Activated T-helper 9 cell treated with anti-CD3 and anti-CD28 coated beads, Interleukin-2, amount 50 U/mL, for 16 hours (primary cell): ENCODE measurements around the gene AFF2.
"Not testable (repeated sequence)": the region's sequence is repeated elsewhere in the genome, so short reads cannot be mapped to it uniquely, and the experiment has no call there.

Experiments
- DNase-seq: peaks from one replicate; pipeline ENCODE4 v3.0.0-alpha.2; 2020; ENCODE audit warnings: low read depth

Gene AFF2

GRCh38 chrX:148856505-148856904 is 356.1 kb downstream of the AFF2 start:
- no peak for DNase-seq

DNA sequence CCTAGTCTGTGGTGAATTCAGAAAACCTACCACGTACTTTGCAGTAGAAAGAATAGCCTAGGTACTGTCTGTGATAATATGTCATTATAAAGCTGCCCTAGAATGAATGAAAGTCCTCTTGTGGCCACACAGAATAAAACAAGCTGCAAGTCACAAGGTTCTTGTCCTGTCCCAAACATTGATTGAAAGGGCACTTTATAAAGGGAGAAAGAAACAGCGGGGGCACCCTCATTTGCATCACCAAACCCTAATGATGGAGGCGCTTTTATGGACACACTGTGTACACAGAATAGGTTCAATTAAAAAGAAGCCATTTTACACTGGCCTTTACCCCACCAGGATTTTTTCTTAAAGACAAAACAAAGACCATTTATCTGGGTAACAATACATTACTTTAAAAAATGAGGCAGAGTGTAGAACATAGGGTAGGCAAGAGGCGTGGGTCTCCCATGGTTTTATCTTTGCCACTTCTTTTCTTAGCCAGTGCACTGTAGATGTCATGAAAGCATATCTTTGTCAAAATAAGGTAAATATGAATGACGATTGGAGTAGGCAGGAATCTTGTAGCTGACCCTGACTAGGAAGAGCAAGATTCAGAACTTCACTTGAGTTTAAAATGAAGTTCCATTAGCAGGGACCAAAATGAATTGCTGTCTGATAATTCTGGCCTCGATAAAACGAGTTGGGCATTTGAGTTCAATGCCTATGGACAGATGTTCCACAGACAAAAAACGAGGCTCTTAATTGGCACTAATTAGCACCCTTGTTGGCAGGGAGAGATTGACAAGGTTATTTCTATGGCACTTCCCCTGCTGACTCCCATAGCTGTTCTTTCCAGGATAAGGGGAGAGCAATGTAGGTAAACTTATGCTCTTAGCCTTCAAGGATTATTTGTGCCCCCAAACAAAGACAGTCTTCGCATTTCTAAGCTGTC is 365.1 kb downstream of the AFF2 start:
- DNase-seq = no peak

GRCh38 chrX:148867596-148867995 is 367.2 kb downstream of the AFF2 start:
- no peak for DNase-seq

DNA sequence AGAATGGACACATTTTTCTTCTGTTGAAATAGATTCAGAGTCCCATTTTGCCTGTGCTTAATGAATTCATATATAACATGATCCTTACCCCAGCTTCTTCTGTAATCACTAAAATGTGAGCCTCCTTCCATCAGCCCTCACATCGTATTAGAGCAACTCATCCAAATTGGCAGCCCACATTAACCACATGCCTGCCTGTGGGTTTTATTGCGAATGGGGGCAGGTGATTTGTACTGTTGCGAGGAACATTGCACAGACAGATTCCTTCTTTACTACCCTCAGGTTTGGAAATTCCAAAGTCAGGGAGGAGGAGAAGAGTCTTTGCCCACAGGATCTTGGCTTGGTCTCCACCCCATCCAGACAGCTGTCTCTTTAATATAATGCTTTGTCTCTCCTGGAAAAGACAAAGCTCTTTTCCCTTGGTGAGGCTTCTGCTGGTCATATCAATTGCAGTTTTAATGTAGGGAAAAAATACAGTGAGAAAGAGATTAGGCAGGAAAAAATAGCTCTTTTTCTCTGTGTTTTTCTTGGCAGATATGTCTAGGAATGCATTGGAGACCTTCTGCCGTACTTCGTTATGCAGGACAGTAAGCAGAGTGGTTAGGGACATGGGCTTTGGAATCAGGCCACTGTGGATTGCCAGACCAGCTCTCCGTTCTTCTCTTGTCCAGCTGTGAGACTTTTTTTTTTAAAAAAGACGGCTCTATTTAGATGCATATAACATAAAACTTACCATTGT is 371.2 kb downstream of the AFF2 start:
- DNase-seq = no peak

DNA sequence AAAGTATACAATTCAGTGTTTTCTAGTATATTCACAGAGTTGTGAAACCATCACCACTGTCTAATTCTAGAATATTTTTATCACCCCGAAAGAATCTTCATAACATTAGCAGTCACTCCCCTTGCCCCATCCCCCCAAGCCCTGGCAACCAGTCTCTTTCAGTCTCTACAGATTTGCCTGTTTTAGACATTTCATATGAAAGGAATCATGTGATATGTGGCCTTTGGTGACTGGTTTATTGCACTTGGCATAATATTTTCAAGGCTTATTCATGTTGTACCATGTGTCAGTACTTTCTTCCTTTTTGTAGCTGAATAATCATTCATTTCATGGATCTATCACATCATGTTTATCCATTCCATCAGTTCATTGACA is 371.7 kb downstream of the AFF2 start:
- no peak for DNase-seq

DNA sequence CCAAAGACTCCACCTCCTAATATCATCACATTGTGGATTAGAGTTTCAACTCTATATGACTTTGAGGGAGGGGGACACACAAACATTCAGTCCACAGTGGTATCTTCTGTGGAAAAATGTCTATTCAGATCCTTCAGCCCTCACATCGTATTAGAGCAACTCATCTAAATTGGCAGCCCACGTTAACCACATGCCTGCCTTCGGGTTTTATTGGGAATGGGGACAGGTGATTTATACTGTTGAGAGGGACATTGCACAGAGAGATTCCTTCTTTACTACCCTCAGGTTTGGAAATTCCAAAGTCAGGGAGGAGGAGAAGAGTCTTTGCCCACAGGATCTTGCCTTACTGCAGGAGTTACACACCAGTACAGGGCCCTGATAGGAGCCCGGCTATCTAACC is 372.5 kb downstream of the AFF2 start:
- no peak for DNase-seq

GRCh38 chrX:148874636-148875246 is 374.3 kb downstream of the AFF2 start:
- DNase-seq = no peak

DNA sequence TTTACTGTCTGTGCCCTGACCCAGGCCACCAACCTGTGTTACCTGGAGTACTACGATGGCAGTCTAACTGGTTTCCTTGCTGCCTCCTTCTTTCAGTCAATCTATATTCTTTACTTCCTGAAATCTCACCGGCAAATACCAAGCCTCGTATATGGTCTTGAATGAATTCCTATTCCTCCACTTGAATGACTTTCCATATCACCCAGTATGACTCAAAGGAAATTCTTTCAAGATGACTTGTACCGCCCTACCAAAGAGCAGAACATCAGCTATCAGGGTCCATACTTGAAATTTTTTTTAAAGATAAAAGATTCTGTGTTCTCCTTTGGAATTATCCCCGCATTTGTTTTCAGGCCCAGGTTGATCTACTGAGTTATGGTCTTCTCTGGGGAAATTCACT is 378.0 kb downstream of the AFF2 start:
- DNase-seq = no peak

- DNase-seq = no peak
These were observed 384.8 kb downstream of the AFF2 start for GRCh38 chrX:148885203-148885602.

GRCh38 chrX:148893395-148893794 is 393.0 kb downstream of the AFF2 start:
- no peak for DNase-seq

GRCh38 chrX:148902581-148902980 is 402.2 kb downstream of the AFF2 start:
- DNase-seq = no peak

- no peak for DNase-seq
These were observed 402.8 kb downstream of the AFF2 start for GRCh38 chrX:148903176-148903575.

DNA sequence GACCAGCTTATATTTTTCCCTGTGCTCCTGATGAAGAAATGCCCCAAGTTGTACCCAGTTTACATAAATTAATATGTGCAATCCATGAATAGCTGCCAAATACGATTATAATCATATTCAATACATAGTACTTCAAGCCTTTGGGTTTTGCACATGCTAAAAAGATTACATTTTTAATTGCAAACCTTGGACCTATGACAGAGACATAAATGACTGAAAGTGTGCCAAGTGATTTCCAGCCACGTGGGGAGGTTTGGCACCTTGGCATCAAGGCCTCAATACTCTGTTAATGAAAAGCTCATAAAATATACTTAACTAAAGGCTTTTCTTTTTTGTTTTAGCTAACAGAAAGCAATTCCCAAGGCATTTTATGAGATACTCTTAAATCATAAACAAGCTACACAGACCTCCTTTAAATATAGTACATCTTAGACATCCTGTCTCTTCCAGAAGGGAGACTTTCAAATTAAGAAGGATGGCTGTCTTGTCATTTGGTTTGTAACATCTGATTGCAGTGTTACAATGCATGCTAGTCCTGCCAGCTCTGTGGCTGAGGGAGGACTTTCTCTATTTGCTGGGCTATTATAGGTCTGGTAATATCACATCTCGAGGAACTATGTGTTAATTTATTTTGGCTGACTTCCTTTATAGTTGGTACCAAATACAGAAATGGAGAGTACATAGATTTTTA is 404.1 kb downstream of the AFF2 start:
- DNase-seq = no peak

GRCh38 chrX:148905400-148905799 is 405.0 kb downstream of the AFF2 start:
- DNase-seq = no peak

DNA sequence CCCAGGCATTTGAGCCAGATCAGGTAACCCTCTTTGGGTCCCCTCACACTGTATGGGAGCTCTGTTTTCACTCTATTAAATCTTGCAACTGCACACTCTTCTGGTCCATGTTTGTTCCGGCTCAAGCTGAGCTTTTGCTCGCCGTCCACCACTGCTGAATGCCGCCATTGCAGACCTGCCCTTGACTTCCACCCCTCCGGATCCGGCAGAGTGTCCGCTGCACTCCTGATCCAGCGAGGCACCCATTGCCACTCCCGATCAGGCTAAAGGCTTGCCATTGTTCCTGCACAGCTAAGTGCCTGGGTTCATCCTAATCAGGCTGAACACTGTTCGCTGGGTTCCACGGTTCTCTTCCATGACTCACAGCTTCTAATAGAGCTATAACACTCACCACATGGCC is 406.2 kb downstream of the AFF2 start:
- not testable (repeated sequence) for DNase-seq

DNA sequence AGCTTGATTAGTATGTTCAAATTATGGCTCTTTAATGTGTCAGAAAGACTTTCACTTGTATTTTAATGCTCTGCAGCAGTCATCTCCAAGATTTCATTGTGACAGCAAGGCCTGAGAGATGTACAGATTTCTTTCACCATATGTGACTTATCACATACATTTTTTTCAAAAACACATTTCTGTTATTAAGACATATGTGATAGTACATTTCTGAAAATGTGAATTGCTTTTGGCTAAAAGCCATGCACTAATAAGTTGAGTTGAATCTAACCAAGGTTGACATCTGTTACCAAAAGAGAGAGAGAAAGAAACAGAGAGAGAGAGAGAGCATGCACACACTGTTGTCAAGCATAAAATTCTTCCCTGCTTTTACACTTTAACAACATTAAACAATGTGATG is 409.3 kb downstream of the AFF2 start:
- DNase-seq = no peak

GRCh38 chrX:148913971-148914370 is 413.6 kb downstream of the AFF2 start:
- DNase-seq = no peak

DNA sequence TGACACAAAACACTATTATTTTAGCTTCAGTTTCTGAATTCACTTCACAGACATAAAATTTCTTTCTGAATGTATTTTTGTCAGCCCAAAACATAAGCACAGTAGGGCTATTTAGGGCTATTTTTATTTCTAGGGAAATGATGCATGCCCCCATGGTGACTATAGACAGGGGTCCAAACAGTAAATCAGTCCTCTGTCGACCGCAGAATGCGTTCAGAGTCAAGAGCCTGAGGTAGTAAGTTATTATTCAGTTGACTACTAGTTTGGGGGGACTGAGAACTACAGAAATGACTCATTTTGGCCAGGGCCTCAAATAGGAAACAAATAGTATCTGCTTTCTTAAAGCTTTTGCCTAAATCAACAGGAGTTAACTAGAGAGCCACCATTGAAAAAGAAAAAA is 414.4 kb downstream of the AFF2 start:
- DNase-seq = no peak

GRCh38 chrX:148915474-148915873 is 415.1 kb downstream of the AFF2 start:
- DNase-seq = no peak

- DNase-seq = no peak
These were observed 417.0 kb downstream of the AFF2 start for GRCh38 chrX:148917441-148917840.

DNA sequence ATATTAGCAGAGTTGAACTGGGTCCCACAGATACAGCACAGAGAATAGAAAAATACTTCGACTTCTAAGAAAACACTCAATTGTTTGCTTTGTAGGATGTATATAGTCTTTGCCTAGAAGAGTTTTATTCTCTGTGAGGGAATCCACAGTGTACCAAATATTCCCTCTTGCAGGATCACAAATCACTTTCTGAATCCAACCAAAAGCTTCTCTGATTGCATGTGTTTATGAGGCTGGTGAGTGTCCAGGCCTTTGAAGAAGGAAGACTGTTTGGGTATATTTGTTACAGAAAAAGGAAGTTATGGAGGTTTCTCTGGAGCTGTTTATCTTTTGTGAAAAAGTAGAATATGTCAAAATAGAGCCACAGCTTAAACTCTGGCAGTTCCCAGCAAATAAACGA is 423.2 kb downstream of the AFF2 start:
- DNase-seq = no peak

GRCh38 chrX:148926371-148926770 is 426.0 kb downstream of the AFF2 start:
- no peak for DNase-seq
